ENCODE data around the gene DLG2. TPM values are rescaled to one million over a fixed set of nuclear protein-coding genes. Genes with fewer than 3 reads are reported as not detected.
"Not testable (repeated sequence)": the region's sequence is repeated elsewhere in the genome, so short reads cannot be mapped to it uniquely, and the experiment has no call there.

DLG2 gene
- total RNA-seq, 1 donor from 2014 or later = 0.26 TPM

DNA sequence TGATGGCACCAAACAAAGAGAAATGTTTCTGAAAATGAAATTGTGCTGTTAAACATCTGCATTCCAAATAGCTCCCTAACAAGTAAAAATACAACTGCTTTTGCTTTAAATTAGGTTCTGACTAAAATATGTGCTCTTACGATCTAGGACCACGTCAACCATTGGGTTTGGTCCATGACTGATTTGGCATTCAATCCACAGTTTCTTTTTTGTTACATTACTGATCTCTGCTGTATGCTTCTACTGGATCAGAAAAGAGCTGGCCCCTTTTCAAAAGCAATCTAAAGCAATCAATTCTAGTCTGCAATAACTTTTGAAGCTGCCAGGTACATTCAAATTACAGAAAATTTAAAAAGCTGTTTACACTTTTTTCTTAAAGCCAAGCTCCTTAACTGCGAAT, 1293.9 kb downstream of the DLG2 start:
- no peaks in the 10 kb centered on the region for H3K27me3 ChIP-seq (ENCODE audit: control insufficient read depth, insufficient read depth, low read length)
- H3K36me3 ChIP-seq (ENCODE audit: control insufficient read depth, insufficient read depth, low read length) = no peaks in the 10 kb centered on the region
- no peak for FAIRE-seq
- no peak for DNase-seq (ENCODE audit: low read depth)
- TF ChIP-seq, protein P1, sequence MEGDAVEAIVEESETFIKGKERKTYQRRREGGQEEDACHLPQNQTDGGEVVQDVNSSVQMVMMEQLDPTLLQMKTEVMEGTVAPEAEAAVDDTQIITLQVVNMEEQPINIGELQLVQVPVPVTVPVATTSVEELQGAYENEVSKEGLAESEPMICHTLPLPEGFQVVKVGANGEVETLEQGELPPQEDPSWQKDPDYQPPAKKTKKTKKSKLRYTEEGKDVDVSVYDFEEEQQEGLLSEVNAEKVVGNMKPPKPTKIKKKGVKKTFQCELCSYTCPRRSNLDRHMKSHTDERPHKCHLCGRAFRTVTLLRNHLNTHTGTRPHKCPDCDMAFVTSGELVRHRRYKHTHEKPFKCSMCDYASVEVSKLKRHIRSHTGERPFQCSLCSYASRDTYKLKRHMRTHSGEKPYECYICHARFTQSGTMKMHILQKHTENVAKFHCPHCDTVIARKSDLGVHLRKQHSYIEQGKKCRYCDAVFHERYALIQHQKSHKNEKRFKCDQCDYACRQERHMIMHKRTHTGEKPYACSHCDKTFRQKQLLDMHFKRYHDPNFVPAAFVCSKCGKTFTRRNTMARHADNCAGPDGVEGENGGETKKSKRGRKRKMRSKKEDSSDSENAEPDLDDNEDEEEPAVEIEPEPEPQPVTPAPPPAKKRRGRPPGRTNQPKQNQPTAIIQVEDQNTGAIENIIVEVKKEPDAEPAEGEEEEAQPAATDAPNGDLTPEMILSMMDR (IDR thresholded peaks at IDR 0.05; ENCODE audit: insufficient read depth, low read length, severe bottlenecking) = no peak
- no peak overlapping the region for H3K4me3 ChIP-seq (ENCODE audit: low read depth, low read length)

DNA sequence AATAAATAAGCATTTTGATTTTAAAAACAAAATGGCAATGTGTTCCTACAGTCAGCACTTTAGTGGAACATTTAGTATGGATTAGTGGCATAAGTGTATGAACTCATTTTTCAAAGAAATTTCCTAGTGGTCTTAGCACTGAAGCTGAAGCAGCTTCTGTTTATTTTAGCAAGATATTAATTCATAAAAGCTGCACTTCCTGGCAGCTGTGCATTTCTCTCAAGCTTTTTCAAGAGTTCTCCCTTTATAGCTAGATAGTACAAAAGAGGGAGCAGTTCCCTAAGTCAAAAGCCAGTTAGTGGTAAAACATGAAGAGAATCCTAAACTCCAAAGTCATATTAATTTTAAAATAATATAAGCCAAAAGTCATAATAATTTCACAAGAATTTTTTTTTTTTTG, 1304.9 kb downstream of the DLG2 start:
- Histone ChIP-seq H3K4me3 (ENCODE audit: low read depth, low read length) (no peak overlapping the region), H3K27me3 (ENCODE audit: control insufficient read depth, insufficient read depth, low read length) (no peaks in the 10 kb centered on the region), H3K36me3 (ENCODE audit: control insufficient read depth, insufficient read depth, low read length) (no peaks in the 10 kb centered on the region)
- TF ChIP-seq, protein P1 (IDR thresholded peaks at IDR 0.05; ENCODE audit: insufficient read depth, low read length, severe bottlenecking) = no peak
- no peak for DNase-seq (ENCODE audit: low read depth)
- FAIRE-seq = no peak

DNA sequence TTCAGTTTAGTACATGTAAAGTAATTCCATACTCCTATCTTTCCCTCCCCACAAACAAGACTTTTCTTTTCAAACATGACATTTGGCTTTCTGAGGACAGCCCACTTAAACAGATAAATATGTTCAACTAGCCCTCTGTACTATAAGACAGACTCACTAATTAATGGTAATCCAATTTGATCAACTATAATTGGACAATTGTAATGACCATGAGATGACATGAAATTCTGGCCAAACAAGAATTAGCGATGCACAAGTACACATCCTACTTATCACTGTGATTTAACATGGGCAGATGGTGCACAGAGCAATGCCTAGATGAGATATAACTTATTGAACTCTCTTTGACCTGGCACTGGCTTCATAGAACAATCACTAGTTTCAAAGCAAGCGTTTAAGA, 1307.3 kb downstream of the DLG2 start:
- Histone ChIP-seq H3K36me3 (ENCODE audit: control insufficient read depth, insufficient read depth, low read length) (no peaks in the 10 kb centered on the region), H3K4me3 (ENCODE audit: low read depth, low read length) (no peak overlapping the region), H3K27me3 (ENCODE audit: control insufficient read depth, insufficient read depth, low read length) (no peaks in the 10 kb centered on the region)
- TF ChIP-seq, protein P1 (IDR thresholded peaks at IDR 0.05; ENCODE audit: insufficient read depth, low read length, severe bottlenecking) = no peak
- DNase-seq (ENCODE audit: low read depth) (no peak), FAIRE-seq (no peak)

DNA sequence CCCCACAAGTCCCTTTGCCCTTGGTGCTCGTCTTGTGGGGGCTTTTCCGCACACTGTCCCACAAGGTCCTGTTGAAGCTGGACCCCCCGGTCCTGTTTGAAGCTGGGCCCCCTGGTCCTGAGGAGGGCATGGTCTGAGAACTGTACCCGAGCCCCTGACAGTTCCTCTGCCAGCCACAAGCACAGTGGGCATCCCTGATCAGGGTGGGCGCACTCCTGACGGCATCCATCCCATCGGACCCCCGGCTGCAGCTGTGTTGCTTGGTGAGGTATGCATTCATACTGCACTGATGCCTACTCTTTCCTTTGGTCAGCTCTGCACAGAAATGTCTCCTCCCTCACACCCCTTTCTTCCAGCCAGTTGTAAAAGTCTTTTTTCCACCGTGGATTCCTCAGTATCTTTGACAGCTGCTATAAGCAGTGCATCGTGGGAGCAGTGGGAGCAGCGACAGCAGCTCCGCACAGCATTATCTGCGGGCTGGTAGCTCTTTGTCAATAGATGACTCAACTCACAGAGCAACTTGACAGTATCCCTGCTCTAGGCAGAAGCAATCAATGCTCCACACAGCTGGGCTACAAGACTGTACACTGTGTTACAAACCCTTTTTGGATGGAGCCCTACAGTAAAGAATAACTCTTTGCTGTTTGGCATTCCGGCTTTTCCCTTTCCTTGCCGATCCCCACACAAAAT, 1310.1 kb downstream of the DLG2 start:
- Histone ChIP-seq H3K36me3 (ENCODE audit: control insufficient read depth, insufficient read depth, low read length) (no peaks in the 10 kb centered on the region), H3K27me3 (ENCODE audit: control insufficient read depth, insufficient read depth, low read length) (no peaks in the 10 kb centered on the region), H3K4me3 (ENCODE audit: low read depth, low read length) (no peak overlapping the region)
- no peak for FAIRE-seq
- TF ChIP-seq, protein P1 (IDR thresholded peaks at IDR 0.05; ENCODE audit: insufficient read depth, low read length, severe bottlenecking) = no peak
- DNase-seq (ENCODE audit: low read depth) = peak; percentile 9

DNA sequence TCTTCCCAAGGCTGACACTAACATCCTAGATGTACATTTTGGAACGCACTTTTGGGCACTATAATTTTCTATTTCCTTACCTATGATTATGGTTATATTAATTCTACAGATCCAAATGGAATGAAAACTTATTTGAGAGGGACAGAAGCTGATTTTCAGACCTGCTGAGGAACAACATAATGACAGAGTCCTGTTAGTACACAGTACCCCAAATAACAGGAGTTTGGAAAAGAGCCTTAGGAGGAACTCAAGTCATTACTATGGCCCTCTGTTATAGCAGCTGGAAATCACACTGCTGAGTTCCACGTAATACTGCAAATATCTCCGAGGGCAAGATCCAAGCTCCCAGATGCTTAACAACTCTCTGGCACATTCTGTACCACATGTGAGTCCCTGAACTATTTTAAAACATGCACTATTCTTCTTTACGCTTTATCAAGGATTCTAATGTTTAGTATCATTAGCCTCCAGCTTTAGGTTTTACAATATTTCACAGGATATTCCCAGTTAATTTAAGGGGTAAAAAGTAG, 1313.2 kb downstream of the DLG2 start:
- H3K27me3 ChIP-seq (ENCODE audit: control insufficient read depth, insufficient read depth, low read length) = no peaks in the 10 kb centered on the region
- no peak overlapping the region for H3K4me3 ChIP-seq (ENCODE audit: low read depth, low read length)
- TF ChIP-seq, protein P1 (IDR thresholded peaks at IDR 0.05; ENCODE audit: insufficient read depth, low read length, severe bottlenecking) = no peak
- FAIRE-seq = no peak
- DNase-seq (ENCODE audit: low read depth) = no peak
- no peaks in the 10 kb centered on the region for H3K36me3 ChIP-seq (ENCODE audit: control insufficient read depth, insufficient read depth, low read length)

DNA sequence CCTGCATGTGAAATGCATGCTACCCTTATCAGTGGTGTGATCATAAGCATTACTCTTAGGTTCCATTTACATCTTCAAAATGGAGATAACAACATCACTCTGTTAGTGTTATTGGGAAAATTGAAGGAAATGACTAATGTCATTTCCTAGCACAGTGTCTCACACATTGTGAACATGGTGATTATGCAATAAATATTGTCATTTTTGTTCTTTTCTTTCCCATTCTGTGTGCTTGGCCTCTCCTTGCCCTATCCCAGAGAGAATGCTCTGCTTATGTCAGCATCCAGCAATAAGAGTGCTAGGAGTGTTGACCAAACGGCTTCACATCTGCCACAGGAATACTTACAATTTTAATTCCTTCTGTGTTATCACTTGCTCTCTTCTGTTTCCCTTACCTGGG, 1316.9 kb downstream of the DLG2 start:
- DNase-seq (ENCODE audit: low read depth) = no peak

DNA sequence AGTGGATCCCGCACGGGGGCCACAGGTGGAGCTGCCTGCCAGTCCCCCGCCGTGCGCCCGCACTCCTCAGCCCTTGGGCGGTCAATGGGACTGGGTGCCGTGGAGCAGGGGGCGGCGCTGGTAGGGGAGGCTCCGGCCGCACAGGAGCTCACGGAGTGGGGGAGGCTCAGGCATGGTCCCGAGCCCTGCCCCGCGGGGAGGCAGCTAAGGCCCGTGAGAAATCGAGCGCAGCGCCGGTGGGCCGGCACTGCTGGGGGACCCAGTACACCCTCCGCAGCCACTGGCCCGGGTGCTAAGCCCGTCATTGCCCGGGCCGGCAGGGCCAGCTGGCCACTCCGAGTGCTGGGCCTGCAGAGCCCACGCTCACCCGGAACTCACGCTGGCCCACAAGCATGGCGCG, 1318.7 kb downstream of the DLG2 start:
- not testable (repeated sequence) for H3K4me3 ChIP-seq (ENCODE audit: low read depth, low read length); H3K27me3 ChIP-seq (ENCODE audit: control insufficient read depth, insufficient read depth, low read length); FAIRE-seq; DNase-seq (ENCODE audit: low read depth); H3K36me3 ChIP-seq (ENCODE audit: control insufficient read depth, insufficient read depth, low read length)

More for the DNA sequence above, 1316.9 kb downstream of the DLG2 start:
- FAIRE-seq = no peak
- TF ChIP-seq, protein P1 (IDR thresholded peaks at IDR 0.05; ENCODE audit: insufficient read depth, low read length, severe bottlenecking) = no peak
- H3K36me3 ChIP-seq (ENCODE audit: control insufficient read depth, insufficient read depth, low read length) = no peaks in the 10 kb centered on the region
- H3K4me3 ChIP-seq (ENCODE audit: low read depth, low read length) = no peak overlapping the region
- H3K27me3 ChIP-seq (ENCODE audit: control insufficient read depth, insufficient read depth, low read length) = no peaks in the 10 kb centered on the region

Data from bronchial epithelial cell (primary cell).